SK-N-SH treated with all-trans-retinoic acid at 6 μM for 48 hours (cell line): ENCODE measurements around the gene PPOX.

Experiments
- ARNTL ChIP-seq: fragments of 450-650 bp; formaldehyde crosslinking; IDR thresholded peaks from 2 replicates; pipeline ENCODE4 v1.5.0; 2020; ENCODE audit warnings: low read depth, mild to moderate bottlenecking, moderate library complexity, borderline replicate concordance
- CSDC2 ChIP-seq: fragments of 250-450 bp; sonication (Bioruptor Pico); IDR thresholded peaks from 2 replicates; pipeline ENCODE4 v1.5.0; 2020; ENCODE audit warnings: mild to moderate bottlenecking, moderate library complexity
- POU6F1 ChIP-seq: fragments of 250-450 bp; sonication (Bioruptor Pico); IDR thresholded peaks from 2 replicates; pipeline ENCODE4 v1.8.0; 2021; ENCODE audit warnings: low read depth, mild to moderate bottlenecking, moderate library complexity, borderline replicate concordance
- SNAI2 ChIP-seq: fragments of 250-450 bp; sonication (Bioruptor Pico); IDR thresholded peaks from 2 replicates; pipeline ENCODE4 v1.5.0; 2020; ENCODE audit warnings: mild to moderate bottlenecking, moderate library complexity
- TCF4 ChIP-seq: fragments of 250-450 bp; sonication (Bioruptor Pico); IDR thresholded peaks from 2 replicates; pipeline ENCODE4 v1.8.0; 2021; ENCODE audit warnings: mild to moderate bottlenecking, moderate library complexity, borderline replicate concordance
- ZC3H10 ChIP-seq: fragments of 250-450 bp; sonication (Bioruptor Pico); IDR thresholded peaks from 2 replicates; pipeline ENCODE4 v1.5.1; 2021; ENCODE audit warnings: mild to moderate bottlenecking, moderate library complexity
- ZFP30 ChIP-seq: fragments of 450-650 bp; formaldehyde crosslinking; IDR thresholded peaks from 2 replicates; pipeline ENCODE4 v1.5.0; 2022; ENCODE audit warnings: mild to moderate bottlenecking, moderate library complexity
- ZNF8 ChIP-seq: fragments of 450-650 bp; formaldehyde crosslinking; IDR thresholded peaks from 2 replicates; pipeline ENCODE4 v1.5.0; 2020; ENCODE audit warnings: mild to moderate bottlenecking, moderate library complexity
- TF ChIP-seq, protein P1 (sequence below): fragments of 250-450 bp; sonication (Bioruptor Pico); IDR thresholded peaks from 2 replicates; pipeline ENCODE4 v1.5.1; 2021; ENCODE audit warnings: mild to moderate bottlenecking, moderate library complexity

GRCh38 chr1:161198194-161198896 lies 32.1 kb downstream of the PPOX start:
- TF ChIP-seq, protein P1, sequence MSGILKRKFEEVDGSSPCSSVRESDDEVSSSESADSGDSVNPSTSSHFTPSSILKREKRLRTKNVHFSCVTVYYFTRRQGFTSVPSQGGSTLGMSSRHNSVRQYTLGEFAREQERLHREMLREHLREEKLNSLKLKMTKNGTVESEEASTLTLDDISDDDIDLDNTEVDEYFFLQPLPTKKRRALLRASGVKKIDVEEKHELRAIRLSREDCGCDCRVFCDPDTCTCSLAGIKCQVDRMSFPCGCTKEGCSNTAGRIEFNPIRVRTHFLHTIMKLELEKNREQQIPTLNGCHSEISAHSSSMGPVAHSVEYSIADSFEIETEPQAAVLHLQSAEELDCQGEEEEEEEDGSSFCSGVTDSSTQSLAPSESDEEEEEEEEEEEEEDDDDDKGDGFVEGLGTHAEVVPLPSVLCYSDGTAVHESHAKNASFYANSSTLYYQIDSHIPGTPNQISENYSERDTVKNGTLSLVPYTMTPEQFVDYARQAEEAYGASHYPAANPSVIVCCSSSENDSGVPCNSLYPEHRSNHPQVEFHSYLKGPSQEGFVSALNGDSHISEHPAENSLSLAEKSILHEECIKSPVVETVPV (CRISPR knock-in tag) = no peak
- TF ChIP-seq ZNF8 (CRISPR knock-in tag) (no peak), ZFP30 (CRISPR knock-in tag) (no peak), CSDC2 (CRISPR knock-in tag) (no peak), POU6F1 (CRISPR knock-in tag) (0 out of 2 replicates have a peak, but pooled peaks have one; percentile 13), ZC3H10 (CRISPR knock-in tag) (no peak), SNAI2 (CRISPR knock-in tag) (no peak), TCF4 (CRISPR knock-in tag) (no peak), ARNTL (CRISPR knock-in tag) (no peak)
